PC-3 (cell line): ENCODE measurements around the gene GSTM4. TPM values are rescaled to one million over a fixed set of nuclear protein-coding genes. Genes with fewer than 3 reads are reported as not detected.

Experiments
- ATAC-seq: fragments of 200-7000 bp; cut with Tn5 transposase; 2 replicates; pipeline ENCODE4 v1.9.1; 2020; ENCODE audit warnings: mild to moderate bottlenecking, moderate library complexity
- BruUV-seq: library from RNA; stranded (reverse); fragments of 400-500 nt; replicated peaks from 2 replicates; lab custom pipeline; 2021; lab: Mats Ljungman, UMichigan
- CTCF ChIA-PET: fragments of 300-600 bp; sonication (Branson Sonifier 250); formaldehyde crosslinking; loops from one replicate; lab custom pipeline; 2022; ENCODE audit warnings: antibody characterized with exemption; lab: Charles Lee
- POLR2A ChIA-PET: fragments of 300-600 bp; sonication (Branson Sonifier 250); formaldehyde crosslinking; loops from one replicate; lab custom pipeline; 2022; ENCODE audit warnings: antibody characterized with exemption; ENCODE audit not compliant: unreplicated experiment; lab: Charles Lee
- DNase-seq: peaks from one replicate; pipeline ENCODE4 v3.0.0-alpha.2; 2015
- H2AFZ ChIP-seq: fragments of 300-600 bp; sonication (generic); 2 replicates; pipeline ENCODE4 v1.6.0; 2016; ENCODE audit warnings: antibody characterized with exemption, low read length
- H3F3A ChIP-seq: fragments of 300-600 bp; sonication (generic); one replicate; pipeline ENCODE4 v1.6.0; 2017; ENCODE audit warnings: antibody characterized with exemption, low read length, control low read depth, mild to moderate bottlenecking; ENCODE audit not compliant: unreplicated experiment
- H3K27ac ChIP-seq: fragments of 300-600 bp; sonication (generic); 2 replicates; pipeline ENCODE4 v1.5.1; 2016; ENCODE audit warnings: mild to moderate bottlenecking, low read length
- H3K27me3 ChIP-seq: fragments of 300-600 bp; sonication (generic); 2 replicates; pipeline ENCODE4 v1.6.1; 2016; ENCODE audit warnings: low read length, mixed read lengths
- H3K36me3 ChIP-seq: fragments of 300-600 bp; sonication (generic); 2 replicates; pipeline ENCODE4 v1.6.1; 2016; ENCODE audit warnings: low read depth, mixed run types, low read length, mixed read lengths
- H3K4me1 ChIP-seq: fragments of 300-600 bp; sonication (generic); 2 replicates; pipeline ENCODE4 v1.5.1; 2016; ENCODE audit warnings: low read length; ENCODE audit not compliant: insufficient read depth
- H3K4me2 ChIP-seq: fragments of 300-600 bp; sonication (generic); 2 replicates; pipeline ENCODE4 v1.6.0; 2016; ENCODE audit warnings: low read length
- H3K4me3 ChIP-seq: fragments of 300-600 bp; sonication (generic); 2 replicates; pipeline ENCODE4 v1.5.1; 2016; ENCODE audit warnings: mild to moderate bottlenecking, low read length, mixed read lengths
- H3K79me2 ChIP-seq: fragments of 300-600 bp; sonication (generic); 2 replicates; pipeline ENCODE4 v1.6.1; 2017; ENCODE audit warnings: low read length, mixed read lengths
- H3K9ac ChIP-seq: fragments of 300-600 bp; sonication (generic); 2 replicates; pipeline ENCODE4 v1.6.0; 2016; ENCODE audit warnings: mild to moderate bottlenecking, low read length
- H3K9me2 ChIP-seq: fragments of 300-600 bp; sonication (generic); replicated peaks from 2 replicates; pipeline ENCODE4 v1.6.1; 2016; ENCODE audit warnings: mixed run types, low read length, mixed read lengths
- H3K9me3 ChIP-seq: fragments of 300-600 bp; sonication (generic); 2 replicates; pipeline ENCODE4 v1.6.1; 2016; ENCODE audit warnings: low read length, mixed read lengths
- H4K20me1 ChIP-seq: fragments of 300-600 bp; sonication (generic); 2 replicates; pipeline ENCODE4 v1.6.1; 2016; ENCODE audit warnings: low read length, mixed read lengths
- CTCF ChIP-seq: fragments of 300-600 bp; sonication (generic); conservative IDR thresholded peaks from 2 replicates; pipeline ENCODE4 v1.5.1; 2017; ENCODE audit warnings: antibody characterized with exemption, low read depth, mild to moderate bottlenecking, low read length
- EZH2 ChIP-seq: fragments of 300-600 bp; sonication (generic); IDR thresholded peaks from one replicate; pipeline ENCODE4 v1.6.1; 2017; ENCODE audit warnings: antibody characterized with exemption, mild to moderate bottlenecking, low read length; ENCODE audit not compliant: unreplicated experiment
- EZH2phosphoT487 ChIP-seq: fragments of 300-600 bp; sonication (generic); IDR thresholded peaks from 2 replicates; pipeline ENCODE4 v1.6.1; 2018; ENCODE audit warnings: mild to moderate bottlenecking, antibody characterized with exemption, low read length, borderline replicate concordance
- intact Hi-C: fragments of 100-400 bp; cut with micrococcal nuclease; formaldehyde crosslinking; loops from 2 replicates; pipeline ENCODE4 v1.9.0; 2023
- total RNA-seq: library from RNA; depleted of rRNA; stranded (reverse); fragments of >200 nt; gene quantifications from 2 replicates; pipeline ENCODE4 v1.2.3, GENCODE V29; 2014

Gene GSTM4
- total RNA-seq, 1 experiment from 2014 or later = 25.9 TPM

- Histone ChIP-seq H3K9me2 (no peaks in the 10 kb centered on the region), H3F3A (no peaks in the 10 kb centered on the region), H3K4me3 (peak overlapping the region; percentile 95), H3K27ac (peak overlapping the region; percentile 58), H3K9me3 (no peaks in the 10 kb centered on the region), H3K36me3 (no peaks in the 10 kb centered on the region), H2AFZ (peak overlapping the region; percentile 94), H3K4me2 (peak overlapping the region; percentile 99), H3K27me3 (no peaks in the 10 kb centered on the region), H3K79me2 (peaks cover 52% of the 10 kb centered on the region), H3K4me1 (peaks cover 24% of the 10 kb centered on the region), H4K20me1 (peaks cover 9% of the 10 kb centered on the region), H3K9ac (peak overlapping the region; percentile 88)
- ChIA-PET CTCF (interaction anchor here (0.8 to 1.5 kb wide), 4 partner anchors 10 to 73 kb away, joined by 4 to 5 read pairs (median 4); partner anchors contain the start of gene GNAI3), POLR2A (interaction anchor here (2.0 kb wide), 1 partner anchor 72 kb away, joined by 7 read pairs; the partner anchor contains the start of gene GNAI3)
- intact Hi-C loops = loop anchor here (1.0 kb wide), 1 partner anchor 73 kb away; the partner anchor contains the start of gene GNAI3
- DNase-seq (peak; percentile 92), ATAC-seq (peak; percentile 87)
- BruUV-seq = no TSS peak
- TF ChIP-seq CTCF = no peak
- no peak for TF ChIP-seq EZH2
- TF ChIP-seq EZH2phosphoT487 = no peak
Measured at GRCh38 chr1:109620841-109621286, 35.0 kb upstream of the GSTM4 start.

GRCh38 chr1:109621379-109622136 lies 34.3 kb upstream of the GSTM4 start:
- TF ChIP-seq CTCF (no peak), EZH2phosphoT487 (no peak)
- intact Hi-C loops = no loop called here
- H2AFZ ChIP-seq = no peak overlapping the region
- peaks cover 24% of the 10 kb centered on the region for H3K4me1 ChIP-seq
- H3K79me2 ChIP-seq = peaks cover 52% of the 10 kb centered on the region
- no peaks in the 10 kb centered on the region for H3K36me3 ChIP-seq
- ATAC-seq (no peak), DNase-seq (no peak)
- H3K4me2 ChIP-seq = peak overlapping the region; percentile 99
- H3K4me3 ChIP-seq = peak overlapping the region; percentile 95
- TSS peak; percentile 23 for BruUV-seq
- no peak overlapping the region for H3K27ac ChIP-seq
- H3K9me2 ChIP-seq = no peaks in the 10 kb centered on the region
- H4K20me1 ChIP-seq = peaks cover 9% of the 10 kb centered on the region
- H3K9me3 ChIP-seq = no peaks in the 10 kb centered on the region
- CTCF ChIA-PET = no interaction called here
- H3F3A ChIP-seq = no peaks in the 10 kb centered on the region
- peak overlapping the region; percentile 88 for H3K9ac ChIP-seq
- POLR2A ChIA-PET = no interaction called here
- H3K27me3 ChIP-seq = no peaks in the 10 kb centered on the region
